Keratinocyte (primary cell): ENCODE measurements around the gene PADI1. TPM values are rescaled to one million over a fixed set of nuclear protein-coding genes. Genes with fewer than 3 reads are reported as not detected.

Experiments used
- DNase-seq: peaks from one replicate; pipeline ENCODE4 v3.0.0-alpha.2; 2011; ENCODE audit warnings: low read depth, missing footprints, low spot score
- FAIRE-seq: peaks from 2 replicates; lab custom pipeline; 2011; peaks lifted over from hg19 to GRCh38; lab: Jason Lieb, UNC
- H2AFZ ChIP-seq: 2 replicates; pipeline ENCODE4 v1.6.0; 2012; ENCODE audit warnings: low read length, control low read depth, inconsistent platforms; ENCODE audit not compliant: control insufficient read depth
- H3K27ac ChIP-seq: 2 replicates; pipeline ENCODE4 v1.5.1; 2011; ENCODE audit warnings: low read length; ENCODE audit not compliant: control insufficient read depth, insufficient read depth
- H3K27me3 ChIP-seq: 3 replicates; pipeline ENCODE4 v1.6.0; 2011; ENCODE audit warnings: low read length; ENCODE audit not compliant: control insufficient read depth, insufficient read depth; ENCODE audit errors: extremely low read depth
- H3K36me3 ChIP-seq, 2 experiments: 2 replicates in 1 of 2; 3 replicates in 1 of 2; pipeline ENCODE4 v1.5.1; 2011; ENCODE audit warnings: low read length in 2 of 2, mild to moderate bottlenecking in 1 of 2; ENCODE audit not compliant: control insufficient read depth in 2 of 2, insufficient read depth in 2 of 2; ENCODE audit errors: extremely low read depth in 1 of 2
- H3K4me1 ChIP-seq: 3 replicates; pipeline ENCODE4 v1.5.1; 2011; ENCODE audit warnings: low read length; ENCODE audit not compliant: control insufficient read depth, insufficient read depth; ENCODE audit errors: extremely low read depth
- H3K4me2 ChIP-seq: 3 replicates; pipeline ENCODE4 v1.6.0; 2011; ENCODE audit warnings: low read depth, low read length; ENCODE audit not compliant: control insufficient read depth, insufficient read depth; ENCODE audit errors: extremely low read depth
- H3K4me3 ChIP-seq, 3 experiments: fragments of 200-600 bp in 1 of 3; sonication (generic) in 1 of 3; 2 replicates in 2 of 3; 3 replicates in 1 of 3; pipeline ENCODE4 v1.5.1; 2011 to 2016; ENCODE audit warnings: low read length in 3 of 3, mild to moderate bottlenecking in 3 of 3, control low read depth in 2 of 3, inconsistent platforms in 1 of 3, low read depth in 1 of 3, mixed read lengths in 1 of 3, mixed run types in 1 of 3, moderate library complexity in 1 of 3; ENCODE audit not compliant: control insufficient read depth in 2 of 3, insufficient read depth in 2 of 3; ENCODE audit errors: extremely low read depth in 1 of 3
- H3K79me2 ChIP-seq: 2 replicates; pipeline ENCODE4 v1.6.0; 2012; ENCODE audit warnings: low read length; ENCODE audit not compliant: control insufficient read depth, insufficient read depth
- H3K9ac ChIP-seq: 3 replicates; pipeline ENCODE4 v1.6.0; 2011; ENCODE audit warnings: low read length; ENCODE audit not compliant: control insufficient read depth, insufficient read depth; ENCODE audit errors: extremely low read depth
- H3K9me1 ChIP-seq: 3 replicates; pipeline ENCODE4 v1.6.0; 2011; ENCODE audit warnings: low read length; ENCODE audit not compliant: control insufficient read depth, insufficient read depth; ENCODE audit errors: extremely low read depth
- H3K9me3 ChIP-seq: 2 replicates; pipeline ENCODE4 v1.5.1; 2012; ENCODE audit warnings: low read depth, low read length; ENCODE audit not compliant: control insufficient read depth
- H4K20me1 ChIP-seq: 3 replicates; pipeline ENCODE4 v1.6.0; 2011; ENCODE audit warnings: low read length; ENCODE audit not compliant: control insufficient read depth, insufficient read depth; ENCODE audit errors: extremely low read depth
- EZH2 ChIP-seq: IDR thresholded peaks from one replicate; pipeline ENCODE4 v1.6.1; 2012; ENCODE audit warnings: inconsistent platforms, mild to moderate bottlenecking, low read length, moderate library complexity
- dilution Hi-C: fragments of 300-500 bp; cut with MboI; formaldehyde crosslinking; loops from one replicate; pipeline ENCODE4 v1.7.0; 2020; ENCODE audit warnings: low sequenced_read_pairs; ENCODE audit not compliant: extremely low pct_ligation_motif_present
- polyA plus RNA-seq, 5 experiments: library from polyadenylated mRNA; depleted of rRNA in 3 of 5; stranded (reverse) in 3 of 5; stranded (forward) in 1 of 5; unstranded in 1 of 5; fragments of >200 nt; gene quantifications; 1 replicate in 1 of 5; 2 replicates in 3 of 5; 3 replicates in 1 of 5; pipeline versions ENCODE4 v1.2.1 to v1.2.3, GENCODE V29; 2011 to 2012; ENCODE audit warnings: missing spikeins in 2 of 5, low read depth in 1 of 5, low replicate concordance in 1 of 5
- TF ChIP-seq, protein P1 (sequence below), 3 experiments: IDR thresholded peaks in 1 of 3; conservative IDR thresholded peaks in 1 of 3; optimal IDR thresholded peaks in 1 of 3; 2 replicates in 2 of 3; 3 replicates in 1 of 3; pipeline versions ENCODE3 to v1.5.1; 2011; ENCODE audit warnings: low read length in 3 of 3, mild to moderate bottlenecking in 3 of 3, moderate library complexity in 2 of 3, control low read depth in 1 of 3, inconsistent platforms in 1 of 3; ENCODE audit not compliant: insufficient read depth in 2 of 3; ENCODE audit errors: extremely low read depth in 1 of 3

PADI1 gene
- polyA plus RNA-seq, 1 donor (not counting 4 experiments of a cell fraction or from before 2014, with no cell fraction given): 0.96 TPM

DNA sequence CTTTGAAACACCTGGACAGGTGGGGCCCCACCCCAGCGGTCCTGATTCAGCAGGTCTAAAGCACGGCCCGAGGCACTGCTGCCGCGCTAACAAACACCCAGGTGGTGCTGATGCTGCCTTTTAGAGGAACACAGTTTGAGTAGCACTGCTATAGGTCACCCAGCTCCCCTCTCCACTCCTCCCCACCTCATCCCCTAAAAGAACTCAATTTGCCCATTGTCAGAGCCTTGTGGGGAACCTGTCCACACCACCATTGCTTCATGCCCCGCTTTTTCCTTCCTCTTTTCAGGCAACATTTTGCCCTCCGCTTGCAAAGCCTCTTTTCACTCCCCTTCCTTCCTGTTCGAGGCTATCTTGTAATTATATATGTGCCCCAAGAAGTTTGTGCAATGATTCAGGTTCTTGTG, 76.8 kb downstream of the PADI1 start:
- no peak overlapping the region for H2AFZ ChIP-seq
- peak; percentile 73 for FAIRE-seq

DNA sequence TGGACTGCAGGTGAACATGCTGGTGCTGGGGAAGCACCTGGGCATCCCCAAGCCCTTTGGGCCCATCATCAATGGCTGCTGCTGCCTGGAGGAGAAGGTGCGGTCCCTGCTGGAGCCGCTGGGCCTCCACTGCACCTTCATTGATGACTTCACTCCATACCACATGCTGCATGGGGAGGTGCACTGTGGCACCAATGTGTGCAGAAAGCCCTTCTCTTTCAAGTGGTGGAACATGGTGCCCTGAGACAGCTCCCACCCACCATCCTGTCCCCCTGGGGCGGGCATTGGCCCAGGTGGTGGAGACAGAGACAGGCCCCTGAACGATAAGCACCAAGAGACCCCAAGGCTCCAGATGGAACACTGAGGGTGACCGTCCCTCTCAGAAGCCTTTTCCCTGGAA, 77.9 kb downstream of the PADI1 start:
- TF ChIP-seq EZH2: no peak
- TF ChIP-seq, protein P1, sequence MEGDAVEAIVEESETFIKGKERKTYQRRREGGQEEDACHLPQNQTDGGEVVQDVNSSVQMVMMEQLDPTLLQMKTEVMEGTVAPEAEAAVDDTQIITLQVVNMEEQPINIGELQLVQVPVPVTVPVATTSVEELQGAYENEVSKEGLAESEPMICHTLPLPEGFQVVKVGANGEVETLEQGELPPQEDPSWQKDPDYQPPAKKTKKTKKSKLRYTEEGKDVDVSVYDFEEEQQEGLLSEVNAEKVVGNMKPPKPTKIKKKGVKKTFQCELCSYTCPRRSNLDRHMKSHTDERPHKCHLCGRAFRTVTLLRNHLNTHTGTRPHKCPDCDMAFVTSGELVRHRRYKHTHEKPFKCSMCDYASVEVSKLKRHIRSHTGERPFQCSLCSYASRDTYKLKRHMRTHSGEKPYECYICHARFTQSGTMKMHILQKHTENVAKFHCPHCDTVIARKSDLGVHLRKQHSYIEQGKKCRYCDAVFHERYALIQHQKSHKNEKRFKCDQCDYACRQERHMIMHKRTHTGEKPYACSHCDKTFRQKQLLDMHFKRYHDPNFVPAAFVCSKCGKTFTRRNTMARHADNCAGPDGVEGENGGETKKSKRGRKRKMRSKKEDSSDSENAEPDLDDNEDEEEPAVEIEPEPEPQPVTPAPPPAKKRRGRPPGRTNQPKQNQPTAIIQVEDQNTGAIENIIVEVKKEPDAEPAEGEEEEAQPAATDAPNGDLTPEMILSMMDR (optimal IDR thresholded peaks at IDR 0.05 in 1 of 3, IDR thresholded peaks at IDR 0.05 in 1 of 3, conservative IDR thresholded peaks at IDR 0.05 in 1 of 3; ENCODE audit: extremely low read depth in 1 of 3, insufficient read depth in 2 of 3, low read length in 3 of 3): no peak
- Histone ChIP-seq H3K27ac (no peak overlapping the region), H3K4me1 (peaks cover 34% of the 10 kb centered on the region), H3K4me2 (no peak overlapping the region), H3K27me3 (no peaks in the 10 kb centered on the region), H3K9me3 (no peaks in the 10 kb centered on the region), H3K9me1 (no peaks in the 10 kb centered on the region), H3K9ac (no peak overlapping the region), H3K4me3 (no peak overlapping the region), H3K36me3 (no peaks in the 10 kb centered on the region), H2AFZ (no peak overlapping the region), H3K79me2 (no peaks in the 10 kb centered on the region), H4K20me1 (no peaks in the 10 kb centered on the region)
- FAIRE-seq (no peak), DNase-seq (no peak)
- dilution Hi-C loops: loop anchor here (10.0 kb wide), 1 partner anchor 72 kb away; no protein-coding TSS in a partner anchor

More for the DNA sequence above, 76.8 kb downstream of the PADI1 start:
- Histone ChIP-seq H3K4me2 (peak overlapping the region; percentile 23), H3K27me3 (no peaks in the 10 kb centered on the region), H3K79me2 (no peaks in the 10 kb centered on the region), H3K4me1 (peaks cover 26% of the 10 kb centered on the region), H3K4me3 (no peak overlapping the region), H3K27ac (no peak overlapping the region), H3K9me3 (no peaks in the 10 kb centered on the region), H3K9ac (no peak overlapping the region), H3K9me1 (no peaks in the 10 kb centered on the region), H4K20me1 (no peaks in the 10 kb centered on the region), H3K36me3 (no peaks in the 10 kb centered on the region)
- peak; percentile 45 for DNase-seq
- dilution Hi-C loops: loop anchor here (10.0 kb wide), 1 partner anchor 73 kb away; no protein-coding TSS in a partner anchor
- TF ChIP-seq, protein P1 (optimal IDR thresholded peaks at IDR 0.05 in 1 of 3, IDR thresholded peaks at IDR 0.05 in 1 of 3, conservative IDR thresholded peaks at IDR 0.05 in 1 of 3; ENCODE audit: extremely low read depth in 1 of 3, insufficient read depth in 2 of 3, low read length in 3 of 3): peak in 1 of 3 experiments; percentile 40
- no peak for TF ChIP-seq EZH2
